Astrocyte of the spinal cord (primary cell): Measurements from ENCODE around the gene DGKD.

Experiments used
- DNase-seq: peaks from one replicate; pipeline ENCODE4 v3.0.0; 2011; ENCODE audit warnings: low read depth, low spot score
- H3K4me3 ChIP-seq: 2 replicates; pipeline ENCODE4 v1.5.1; 2011; ENCODE audit warnings: low read depth, mild to moderate bottlenecking, low read length, moderate library complexity
- in situ Hi-C: cut with HindIII; loops from 2 replicates; pipeline ENCODE4 v1.10.0; 2017; ENCODE audit warnings: low sequenced_read_pairs
- TF ChIP-seq, protein P1 (sequence below): IDR thresholded peaks from 2 replicates; pipeline ENCODE4 v1.5.1; 2012; ENCODE audit warnings: low read depth, mild to moderate bottlenecking, low read length, inconsistent platforms

The DGKD gene

DNA sequence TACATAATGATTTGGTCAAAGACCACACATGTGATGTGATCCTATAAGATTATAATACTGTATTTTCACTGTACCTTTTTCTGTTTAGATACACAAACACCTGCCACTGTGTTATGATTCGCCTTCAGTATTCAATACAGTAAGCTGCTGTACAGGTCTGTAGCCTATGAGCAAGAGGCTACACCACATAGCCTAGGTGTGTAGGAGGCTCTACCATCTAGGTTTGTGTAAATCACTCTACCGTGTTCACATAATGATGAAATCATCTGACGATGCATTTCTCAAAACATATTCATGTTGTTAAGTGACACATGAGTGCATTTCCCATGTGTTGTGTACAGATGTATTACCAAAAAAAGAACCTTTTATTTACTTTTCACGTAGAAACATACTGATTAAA lies 137.8 kb downstream of the DGKD start:
- TF ChIP-seq, protein P1, sequence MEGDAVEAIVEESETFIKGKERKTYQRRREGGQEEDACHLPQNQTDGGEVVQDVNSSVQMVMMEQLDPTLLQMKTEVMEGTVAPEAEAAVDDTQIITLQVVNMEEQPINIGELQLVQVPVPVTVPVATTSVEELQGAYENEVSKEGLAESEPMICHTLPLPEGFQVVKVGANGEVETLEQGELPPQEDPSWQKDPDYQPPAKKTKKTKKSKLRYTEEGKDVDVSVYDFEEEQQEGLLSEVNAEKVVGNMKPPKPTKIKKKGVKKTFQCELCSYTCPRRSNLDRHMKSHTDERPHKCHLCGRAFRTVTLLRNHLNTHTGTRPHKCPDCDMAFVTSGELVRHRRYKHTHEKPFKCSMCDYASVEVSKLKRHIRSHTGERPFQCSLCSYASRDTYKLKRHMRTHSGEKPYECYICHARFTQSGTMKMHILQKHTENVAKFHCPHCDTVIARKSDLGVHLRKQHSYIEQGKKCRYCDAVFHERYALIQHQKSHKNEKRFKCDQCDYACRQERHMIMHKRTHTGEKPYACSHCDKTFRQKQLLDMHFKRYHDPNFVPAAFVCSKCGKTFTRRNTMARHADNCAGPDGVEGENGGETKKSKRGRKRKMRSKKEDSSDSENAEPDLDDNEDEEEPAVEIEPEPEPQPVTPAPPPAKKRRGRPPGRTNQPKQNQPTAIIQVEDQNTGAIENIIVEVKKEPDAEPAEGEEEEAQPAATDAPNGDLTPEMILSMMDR, result no peak
- in situ Hi-C loops, result no loop called here

DNA sequence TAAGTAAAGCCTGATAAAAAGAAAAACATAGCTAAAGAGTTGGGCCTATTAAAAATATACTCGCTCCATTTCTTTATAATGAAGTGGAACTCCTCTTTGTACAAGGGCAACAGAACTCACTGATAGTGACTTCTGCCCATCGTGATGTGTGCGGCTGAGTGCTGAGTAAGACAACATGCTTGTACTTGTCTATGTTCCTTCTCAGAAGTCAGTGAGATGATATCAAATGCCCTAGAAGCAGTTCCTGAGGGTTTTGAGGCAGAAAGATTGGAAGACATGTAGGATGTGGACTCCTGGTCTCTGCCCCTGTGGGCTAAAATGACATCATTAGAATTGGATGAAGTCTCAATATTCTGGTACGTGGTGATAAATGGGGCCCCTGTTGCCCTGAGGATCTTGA lies 138.5 kb downstream of the DGKD start:
- TF ChIP-seq, protein P1, result no peak
- no peak for DNase-seq
- in situ Hi-C loops, result no loop called here
- no peak overlapping the region for H3K4me3 ChIP-seq

More for the DNA sequence above, 137.8 kb downstream of the DGKD start:
- H3K4me3 ChIP-seq, result no peak overlapping the region
- DNase-seq, result no peak

DNA sequence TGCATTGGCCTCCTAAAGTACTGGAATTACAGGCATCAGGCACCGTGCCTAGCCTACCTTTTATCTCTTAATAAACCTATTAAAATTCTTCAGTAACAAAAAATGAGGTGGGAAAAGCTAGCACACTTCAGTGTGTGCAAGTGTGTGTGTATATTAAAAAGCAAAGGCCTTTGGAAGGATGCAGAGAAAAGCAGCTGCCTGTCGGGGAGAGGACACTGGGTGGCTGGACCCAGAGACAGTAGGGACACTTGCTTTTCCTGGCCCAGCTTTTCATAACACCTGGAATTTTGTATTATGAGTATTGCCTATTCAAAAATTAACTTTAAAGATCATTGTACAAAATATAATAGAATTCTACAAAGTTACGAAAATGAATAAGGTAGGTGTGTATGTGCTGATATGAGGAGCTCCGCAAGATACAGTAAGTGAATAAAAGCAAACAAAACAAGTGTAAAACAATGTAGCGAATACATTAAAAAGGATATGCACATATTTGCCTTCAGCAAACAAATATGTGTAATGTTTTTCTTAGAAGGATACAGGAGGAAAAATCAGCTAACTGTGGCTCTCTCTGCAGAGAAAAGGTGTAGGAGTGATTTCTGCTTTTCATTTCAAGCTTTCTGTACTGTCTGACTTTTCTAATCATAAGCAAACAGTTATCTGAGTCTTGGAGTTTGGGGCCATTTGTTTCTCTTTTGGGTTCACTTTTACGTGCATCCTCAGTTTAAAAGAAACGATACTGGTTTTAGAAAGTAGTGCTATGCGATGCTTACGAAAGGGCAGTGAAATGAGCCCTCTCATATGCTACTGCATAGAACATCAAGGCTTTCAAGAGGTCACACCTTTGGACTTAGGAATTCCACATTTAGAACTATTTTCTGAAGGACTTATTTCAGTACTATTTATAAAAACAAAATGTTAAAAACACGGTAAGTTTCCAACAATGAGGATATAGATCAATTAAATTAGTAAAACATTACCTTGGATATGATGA lies 141.5 kb downstream of the DGKD start:
- H3K4me3 ChIP-seq, result no peak overlapping the region
- DNase-seq, result no peak
- TF ChIP-seq, protein P1, result no peak
- in situ Hi-C loops, result no loop called here

DNA sequence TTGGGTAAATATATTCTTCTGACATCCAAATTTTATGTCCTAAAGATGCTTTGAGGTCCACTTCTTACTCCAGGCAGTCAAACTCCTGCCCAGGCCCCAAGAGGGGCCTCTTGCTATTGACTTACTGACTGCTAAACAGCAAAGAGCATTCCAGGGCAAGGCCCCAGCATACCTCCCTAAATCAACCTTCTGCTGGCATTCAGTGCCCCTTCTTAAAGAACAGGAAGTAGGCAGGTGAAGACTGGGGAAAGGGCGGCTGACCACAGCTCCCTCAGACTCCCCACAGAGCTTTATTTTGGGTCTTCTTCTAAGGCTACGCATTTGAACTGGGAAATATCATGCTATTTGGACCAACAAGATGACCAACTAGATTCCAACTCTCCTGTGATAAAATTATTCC lies 143.4 kb downstream of the DGKD start:
- in situ Hi-C loops, result no loop called here
- DNase-seq, result no peak
- H3K4me3 ChIP-seq, result no peak overlapping the region
- TF ChIP-seq, protein P1, result no peak

DNA sequence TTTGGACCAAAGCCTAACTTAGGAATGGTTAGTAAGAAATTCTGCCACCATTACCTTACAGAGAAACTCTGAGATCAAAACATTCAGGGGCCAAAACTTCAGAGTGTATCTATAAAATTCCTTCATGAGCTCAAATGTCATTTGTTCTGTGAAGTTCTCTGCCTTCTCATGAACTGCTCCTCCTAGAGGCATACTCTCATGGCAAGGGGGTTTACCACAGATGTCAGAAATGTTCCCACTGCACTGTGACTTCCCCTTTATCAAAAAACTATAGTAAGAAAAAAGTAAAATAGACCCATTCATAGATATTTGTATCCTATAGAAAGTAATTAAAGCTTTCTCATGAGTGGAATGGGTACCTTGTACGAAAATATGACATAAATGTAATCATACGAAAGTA lies 143.8 kb downstream of the DGKD start:
- no peak for DNase-seq
- in situ Hi-C loops, result no loop called here
- TF ChIP-seq, protein P1, result no peak
- H3K4me3 ChIP-seq, result no peak overlapping the region

DNA sequence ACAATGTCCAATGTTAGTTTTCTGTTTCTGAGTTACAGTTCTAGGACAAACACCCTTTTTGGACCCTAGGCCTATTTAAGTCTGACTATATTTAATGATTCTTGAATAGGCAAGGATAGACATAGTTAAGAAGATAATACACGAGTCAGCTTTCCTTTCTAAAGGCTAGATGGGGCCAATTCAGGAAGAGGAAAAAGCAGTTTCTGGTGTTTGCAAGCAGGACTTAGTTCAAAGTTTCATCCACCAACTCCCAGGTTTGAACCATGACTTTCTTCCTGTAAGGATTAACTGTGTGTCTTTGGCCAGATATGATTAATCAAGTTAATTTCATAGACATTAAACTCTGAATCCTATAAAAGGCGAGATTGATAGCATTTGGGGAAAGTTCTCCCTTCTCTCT lies 145.6 kb downstream of the DGKD start:
- in situ Hi-C loops, result no loop called here
- no peak for DNase-seq
- TF ChIP-seq, protein P1, result no peak
- H3K4me3 ChIP-seq, result no peak overlapping the region
